Measurements from ENCODE around the gene DTNA.

DTNA gene

DNA sequence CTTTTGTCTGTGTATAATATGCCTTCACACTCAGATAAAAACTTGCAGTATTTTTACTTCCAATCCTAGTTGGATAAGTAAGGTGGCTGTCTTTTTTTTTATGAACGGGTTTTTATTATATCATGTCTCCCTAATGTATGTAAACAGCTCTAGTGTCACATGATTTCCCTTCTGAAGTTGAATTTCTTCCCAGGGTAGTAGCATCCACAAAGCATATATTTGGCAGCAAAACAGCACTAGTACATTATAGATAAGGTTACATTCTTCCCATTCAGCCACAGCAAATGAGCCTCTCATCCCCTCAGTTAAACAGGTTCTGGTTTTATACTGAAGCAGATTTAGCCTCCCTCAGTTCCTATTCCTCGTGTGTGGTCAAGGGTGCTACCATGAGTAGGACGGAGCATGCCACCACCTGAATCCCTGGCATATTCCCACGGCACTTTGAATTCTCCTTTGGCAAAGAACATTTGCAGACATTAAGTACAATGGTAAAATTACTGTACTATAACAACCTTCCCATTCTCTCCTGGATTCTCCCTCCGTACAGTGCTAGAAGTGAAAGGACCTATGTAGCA lies 15.4 kb upstream of the DTNA start:
- H3K36me3 ChIP-seq = no peaks in the 10 kb centered on the region
- DNase-seq = no peak
- TF ChIP-seq CTCF (IDR thresholded peaks at IDR 0.05; ENCODE audit: low read depth, low read length) = no peak
- no peak overlapping the region for H3K4me3 ChIP-seq (ENCODE audit: low read depth, low read length)
- H3K9me3 ChIP-seq (ENCODE audit: severe bottlenecking) = no peaks in the 10 kb centered on the region
- no peaks in the 10 kb centered on the region for H3K27me3 ChIP-seq (ENCODE audit: insufficient read depth, low read depth, severe bottlenecking)
- H3K27ac ChIP-seq = no peak overlapping the region

- Histone ChIP-seq H3K36me3 (no peaks in the 10 kb centered on the region), H3K27ac (no peak overlapping the region), H3K9me3 (ENCODE audit: severe bottlenecking) (no peaks in the 10 kb centered on the region), H3K27me3 (ENCODE audit: insufficient read depth, low read depth, severe bottlenecking) (no peaks in the 10 kb centered on the region), H3K4me3 (ENCODE audit: low read depth, low read length) (no peak overlapping the region)
- no peak for TF ChIP-seq CTCF (IDR thresholded peaks at IDR 0.05; ENCODE audit: low read depth, low read length)
- no peak for DNase-seq
Measured at GRCh38 chr18:34695310-34695709, 14.8 kb upstream of the DTNA start.

GRCh38 chr18:34696671-34697070 lies 13.4 kb upstream of the DTNA start:
- no peaks in the 10 kb centered on the region for H3K9me3 ChIP-seq (ENCODE audit: severe bottlenecking)
- no peak overlapping the region for H3K27ac ChIP-seq
- H3K4me3 ChIP-seq (ENCODE audit: low read depth, low read length) = no peak overlapping the region
- no peak for DNase-seq
- H3K27me3 ChIP-seq (ENCODE audit: insufficient read depth, low read depth, severe bottlenecking) = peaks cover under 1% of the 10 kb centered on the region
- no peaks in the 10 kb centered on the region for H3K36me3 ChIP-seq
- TF ChIP-seq CTCF (IDR thresholded peaks at IDR 0.05; ENCODE audit: low read depth, low read length) = no peak

DNA sequence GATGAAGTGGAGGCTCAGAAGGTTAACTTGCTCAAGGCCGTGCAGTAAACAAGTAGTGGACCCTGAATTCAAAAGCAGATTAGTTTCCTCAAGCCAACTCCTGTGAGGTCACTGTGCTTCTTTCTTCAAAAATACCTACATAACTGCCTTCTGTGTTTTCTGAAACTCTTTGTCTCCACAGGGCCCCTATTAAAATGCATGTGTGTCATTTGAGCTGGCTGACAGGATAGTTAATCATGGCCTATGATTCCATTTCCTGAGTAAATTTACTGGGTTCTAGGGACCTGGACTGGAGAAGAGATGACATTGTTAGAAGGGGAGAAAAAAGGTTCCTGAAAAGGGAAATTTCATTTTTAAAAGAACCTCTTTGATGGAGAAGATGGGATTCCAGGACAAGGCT lies 12.9 kb upstream of the DTNA start:
- no peaks in the 10 kb centered on the region for H3K9me3 ChIP-seq (ENCODE audit: severe bottlenecking)
- no peak for DNase-seq
- no peak for TF ChIP-seq CTCF (IDR thresholded peaks at IDR 0.05; ENCODE audit: low read depth, low read length)
- H3K36me3 ChIP-seq = no peaks in the 10 kb centered on the region
- H3K27me3 ChIP-seq (ENCODE audit: insufficient read depth, low read depth, severe bottlenecking) = peaks cover 2% of the 10 kb centered on the region
- H3K4me3 ChIP-seq (ENCODE audit: low read depth, low read length) = no peak overlapping the region
- H3K27ac ChIP-seq = no peak overlapping the region

DNA sequence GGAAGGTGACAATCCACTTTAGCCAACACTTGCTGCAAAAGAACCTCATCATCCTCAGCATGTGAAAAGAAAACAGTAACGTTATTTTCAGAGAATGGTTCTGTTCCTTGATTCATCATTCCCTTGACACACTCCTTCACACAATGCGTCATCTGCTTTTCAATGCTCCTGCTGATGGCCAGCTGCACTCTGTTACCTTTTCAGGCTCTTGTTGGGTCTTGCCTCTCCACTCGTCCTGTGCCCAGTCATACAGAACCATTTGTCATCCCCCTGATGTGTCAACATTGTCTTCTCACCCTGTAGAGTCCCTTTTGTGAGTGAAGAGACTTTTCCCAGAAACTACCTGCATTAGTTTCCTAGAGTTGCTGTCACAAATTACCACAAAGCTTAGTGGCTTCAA lies 12.2 kb upstream of the DTNA start:
- Histone ChIP-seq H3K27ac (no peak overlapping the region), H3K27me3 (ENCODE audit: insufficient read depth, low read depth, severe bottlenecking) (peaks cover 2% of the 10 kb centered on the region), H3K4me3 (ENCODE audit: low read depth, low read length) (no peak overlapping the region), H3K36me3 (no peaks in the 10 kb centered on the region), H3K9me3 (ENCODE audit: severe bottlenecking) (no peaks in the 10 kb centered on the region)
- no peak for TF ChIP-seq CTCF (IDR thresholded peaks at IDR 0.05; ENCODE audit: low read depth, low read length)
- no peak for DNase-seq

- TF ChIP-seq CTCF (IDR thresholded peaks at IDR 0.05; ENCODE audit: low read depth, low read length) = no peak
- Histone ChIP-seq H3K27me3 (ENCODE audit: insufficient read depth, low read depth, severe bottlenecking) (peaks cover 2% of the 10 kb centered on the region), H3K36me3 (no peaks in the 10 kb centered on the region), H3K9me3 (ENCODE audit: severe bottlenecking) (no peaks in the 10 kb centered on the region), H3K4me3 (ENCODE audit: low read depth, low read length) (no peak overlapping the region), H3K27ac (no peak overlapping the region)
- DNase-seq = no peak
Measured at GRCh38 chr18:34701911-34702310, 8.2 kb upstream of the DTNA start.
